ENCODE results near the gene PLOD2.

DNA sequence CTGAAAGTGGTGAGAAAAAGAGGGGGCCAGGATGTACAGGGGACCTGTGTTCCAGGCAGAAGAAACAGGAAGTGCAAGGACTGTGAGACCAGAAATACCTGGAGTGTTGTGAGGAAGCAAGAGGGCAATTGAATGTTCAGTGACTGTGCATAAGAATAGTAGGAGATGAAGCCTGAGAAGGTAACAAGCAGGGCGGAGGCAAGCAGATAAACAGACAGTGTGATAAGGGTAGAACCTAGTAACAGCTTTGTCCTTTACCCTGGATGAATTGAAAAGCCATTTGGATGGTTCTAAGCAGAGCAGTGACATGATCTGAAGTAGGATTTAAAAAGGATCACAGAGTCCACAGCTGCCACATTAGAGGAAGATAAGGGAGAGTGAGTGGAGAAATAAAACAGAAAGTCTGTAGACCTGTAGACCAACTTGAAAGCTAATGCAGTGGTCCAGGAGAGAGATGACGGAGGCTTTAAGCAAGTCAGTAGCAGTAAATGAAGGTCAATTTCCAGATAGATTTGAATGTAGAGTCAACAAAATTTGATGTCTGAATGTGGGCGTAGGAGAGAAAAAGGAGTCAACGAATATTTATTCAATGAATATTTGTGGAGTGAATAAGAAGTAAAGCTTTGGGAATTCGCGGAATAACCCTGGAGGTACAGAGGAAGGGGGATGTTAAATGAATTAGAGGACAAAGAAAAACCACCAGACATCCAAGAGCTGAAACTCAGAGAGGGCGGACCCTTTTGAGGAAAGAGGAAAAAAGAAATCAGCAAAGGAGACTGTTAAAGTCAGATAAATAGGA lies 4.2 kb upstream of the PLOD2 start:
- TF ChIP-seq, protein P1, sequence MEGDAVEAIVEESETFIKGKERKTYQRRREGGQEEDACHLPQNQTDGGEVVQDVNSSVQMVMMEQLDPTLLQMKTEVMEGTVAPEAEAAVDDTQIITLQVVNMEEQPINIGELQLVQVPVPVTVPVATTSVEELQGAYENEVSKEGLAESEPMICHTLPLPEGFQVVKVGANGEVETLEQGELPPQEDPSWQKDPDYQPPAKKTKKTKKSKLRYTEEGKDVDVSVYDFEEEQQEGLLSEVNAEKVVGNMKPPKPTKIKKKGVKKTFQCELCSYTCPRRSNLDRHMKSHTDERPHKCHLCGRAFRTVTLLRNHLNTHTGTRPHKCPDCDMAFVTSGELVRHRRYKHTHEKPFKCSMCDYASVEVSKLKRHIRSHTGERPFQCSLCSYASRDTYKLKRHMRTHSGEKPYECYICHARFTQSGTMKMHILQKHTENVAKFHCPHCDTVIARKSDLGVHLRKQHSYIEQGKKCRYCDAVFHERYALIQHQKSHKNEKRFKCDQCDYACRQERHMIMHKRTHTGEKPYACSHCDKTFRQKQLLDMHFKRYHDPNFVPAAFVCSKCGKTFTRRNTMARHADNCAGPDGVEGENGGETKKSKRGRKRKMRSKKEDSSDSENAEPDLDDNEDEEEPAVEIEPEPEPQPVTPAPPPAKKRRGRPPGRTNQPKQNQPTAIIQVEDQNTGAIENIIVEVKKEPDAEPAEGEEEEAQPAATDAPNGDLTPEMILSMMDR (IDR thresholded peaks at IDR 0.05; ENCODE audit: low read depth, low read length, poor library complexity, severe bottlenecking): no peak
- TF ChIP-seq EZH2phosphoT487 (IDR thresholded peaks at IDR 0.05; ENCODE audit: borderline replicate concordance, low read length): no peak

All from DOHH2 (cell line).